H1 (cell line): ENCODE data around the gene PRKCZ. TPM values are rescaled to one million over a fixed set of nuclear protein-coding genes. Genes with fewer than 3 reads are reported as not detected.

ENCODE experiments used
- CTCF ChIA-PET: fragments of 300-600 bp; sonication (Branson Sonifier 250); formaldehyde crosslinking; loops from one replicate; lab custom pipeline; 2021; ENCODE audit not compliant: partially characterized antibody; lab: Charles Lee
- POLR2A ChIA-PET: fragments of 300-600 bp; sonication (Branson Sonifier 250); formaldehyde crosslinking; loops from one replicate; lab custom pipeline; 2021; ENCODE audit warnings: inconsistent platforms; ENCODE audit not compliant: partially characterized antibody; lab: Charles Lee
- DNase-seq, 2 experiments: peaks; one replicate each; pipeline versions ENCODE4 v3.0.0 to v3.0.0-alpha.2; 2010 to 2022; ENCODE audit warnings: low spot score in 2 of 2, low read depth in 1 of 2, mixed read lengths in 1 of 2
- FAIRE-seq: peaks from 2 replicates; lab custom pipeline; 2011; peaks lifted over from hg19 to GRCh38; lab: Jason Lieb, UNC
- H2AFZ ChIP-seq: 2 replicates; pipeline ENCODE4 v1.8.1; 2012; ENCODE audit warnings: low read length, inconsistent platforms
- H2AK5ac ChIP-seq: 2 replicates; pipeline ENCODE4 v1.6.1; 2013; ENCODE audit warnings: low read depth, low read length
- H2BK120ac ChIP-seq: replicated peaks from 2 replicates; pipeline ENCODE3; 2013; ENCODE audit warnings: low read depth, low read length, inconsistent platforms
- H2BK12ac ChIP-seq: 2 replicates; pipeline ENCODE4 v1.6.1; 2013; ENCODE audit warnings: low read depth, low read length
- H2BK15ac ChIP-seq: 2 replicates; pipeline ENCODE4 v1.6.1; 2013; ENCODE audit warnings: low read length
- H2BK20ac ChIP-seq: 2 replicates; pipeline ENCODE4 v1.6.1; 2013; ENCODE audit warnings: low read length
- H2BK5ac ChIP-seq: 2 replicates; pipeline ENCODE4 v1.6.1; 2013; ENCODE audit warnings: low read depth, low read length
- H3K14ac ChIP-seq: 2 replicates; pipeline ENCODE4 v1.6.1; 2013; ENCODE audit warnings: inconsistent platforms; ENCODE audit not compliant: insufficient read length
- H3K18ac ChIP-seq: 2 replicates; pipeline ENCODE4 v1.6.1; 2013; ENCODE audit warnings: low read length; ENCODE audit errors: extremely low read depth
- H3K23ac ChIP-seq: 2 replicates; pipeline ENCODE4 v1.6.1; 2013; ENCODE audit warnings: inconsistent platforms; ENCODE audit not compliant: insufficient read length
- H3K23me2 ChIP-seq: 2 replicates; pipeline ENCODE4 v1.6.1; 2013; ENCODE audit warnings: low read depth, low read length
- H3K27ac ChIP-seq: 2 replicates; pipeline ENCODE4 v1.6.1; 2011; ENCODE audit warnings: low read depth, low read length, inconsistent platforms
- H3K27me3 ChIP-seq, 4 experiments: replicated peaks in 1 of 4; 1 replicate in 1 of 4; 2 replicates in 3 of 4; pipeline versions ENCODE4 v1.6.1 to v1.8.1; 2011 to 2013; ENCODE audit warnings: low read length in 3 of 4, mild to moderate bottlenecking in 3 of 4, inconsistent platforms in 2 of 4, mixed read lengths in 2 of 4, moderate library complexity in 1 of 4; ENCODE audit not compliant: control insufficient read depth in 3 of 4, insufficient read depth in 3 of 4; ENCODE audit errors: extremely low read depth in 1 of 4
- H3K36me3 ChIP-seq, 4 experiments: 2 replicates each; pipeline versions ENCODE4 v1.6.1 to v1.8.1; 2011 to 2013; ENCODE audit warnings: mild to moderate bottlenecking in 4 of 4, low read length in 3 of 4, moderate library complexity in 2 of 4, control low read depth in 1 of 4, inconsistent platforms in 1 of 4; ENCODE audit not compliant: insufficient read depth in 4 of 4, control insufficient read depth in 2 of 4
- H3K4ac ChIP-seq: replicated peaks from 2 replicates; pipeline ENCODE3; 2013; ENCODE audit warnings: low read length, low read depth, mixed read lengths, inconsistent platforms; ENCODE audit not compliant: insufficient read length
- H3K4me1 ChIP-seq, 4 experiments: replicated peaks in 1 of 4; 1 replicate in 1 of 4; 2 replicates in 3 of 4; pipeline versions ENCODE4 v1.6.1 to v1.8.1; 2011 to 2013; ENCODE audit warnings: low read length in 3 of 4, inconsistent platforms in 2 of 4, mixed read lengths in 1 of 4; ENCODE audit not compliant: insufficient read depth in 4 of 4, control insufficient read depth in 3 of 4
- H3K4me2 ChIP-seq, 2 experiments: 2 replicates each; pipeline versions ENCODE4 v1.6.1 to v1.8.1; 2011 to 2013; ENCODE audit warnings: low read depth in 2 of 2, low read length in 2 of 2, control low read depth in 1 of 2, inconsistent platforms in 1 of 2, mild to moderate bottlenecking in 1 of 2; ENCODE audit not compliant: insufficient read depth in 1 of 2
- H3K4me3 ChIP-seq, 4 experiments: fragments of 200-600, 300-600 bp in 1 of 4; sonication (generic), shearing (Covaris generic), sonication (Bioruptor Twin) in 1 of 4; 2 replicates each; pipeline versions ENCODE4 v1.5.1 to v1.8.1; 2011 to 2016; ENCODE audit warnings: low read length in 4 of 4, low read depth in 3 of 4, control low read depth in 2 of 4, inconsistent platforms in 2 of 4, mild to moderate bottlenecking in 2 of 4, mixed read lengths in 1 of 4, moderate library complexity in 1 of 4; ENCODE audit not compliant: insufficient read depth in 2 of 4; ENCODE audit errors: extremely low read depth in 1 of 4
- H3K56ac ChIP-seq: replicated peaks from 2 replicates; pipeline ENCODE3; 2013; ENCODE audit warnings: low read depth, mild to moderate bottlenecking, mixed read lengths, low read length, inconsistent platforms; ENCODE audit not compliant: insufficient read length
- H3K79me1 ChIP-seq: 2 replicates; pipeline ENCODE4 v1.6.1; 2013; ENCODE audit warnings: low read depth, low read length, control low read depth
- H3K79me2 ChIP-seq, 2 experiments: 2 replicates each; pipeline versions ENCODE4 v1.6.1 to v1.8.1; 2012 to 2013; ENCODE audit warnings: low read length in 2 of 2, mild to moderate bottlenecking in 2 of 2, inconsistent platforms in 1 of 2; ENCODE audit not compliant: insufficient read depth in 2 of 2, control insufficient read depth in 1 of 2
- H3K9ac ChIP-seq, 4 experiments: replicated peaks in 1 of 4; 1 replicate in 1 of 4; 2 replicates in 3 of 4; pipeline versions ENCODE4 v1.6.1 to v1.8.1; 2011 to 2013; ENCODE audit warnings: low read depth in 3 of 4, low read length in 3 of 4, control low read depth in 2 of 4, mild to moderate bottlenecking in 2 of 4, moderate library complexity in 2 of 4, inconsistent platforms in 1 of 4; ENCODE audit errors: extremely low read depth in 1 of 4
- H3K9me3 ChIP-seq, 2 experiments: 2 replicates each; pipeline versions ENCODE4 v1.6.1 to v1.8.1; 2012 to 2013; ENCODE audit warnings: mild to moderate bottlenecking in 2 of 2, moderate library complexity in 2 of 2, control low read depth in 1 of 2, inconsistent platforms in 1 of 2, low read depth in 1 of 2, low read length in 1 of 2, mixed read lengths in 1 of 2; ENCODE audit not compliant: insufficient read depth in 2 of 2
- H4K20me1 ChIP-seq, 2 experiments: replicated peaks in 1 of 2; 2 replicates each; pipeline versions ENCODE3 to v1.8.1; 2011 to 2013; ENCODE audit warnings: inconsistent platforms in 2 of 2, low read length in 2 of 2, mild to moderate bottlenecking in 1 of 2; ENCODE audit not compliant: insufficient read depth in 2 of 2, control insufficient read depth in 1 of 2
- H4K5ac ChIP-seq: 2 replicates; pipeline ENCODE4 v1.6.1; 2013; ENCODE audit warnings: low read length, low read depth, mixed read lengths, inconsistent platforms; ENCODE audit not compliant: insufficient read length
- H4K8ac ChIP-seq: 2 replicates; pipeline ENCODE4 v1.8.0; 2013; ENCODE audit warnings: mild to moderate bottlenecking, moderate library complexity, low read length, inconsistent platforms; ENCODE audit not compliant: insufficient read depth; ENCODE audit errors: extremely low read depth
- H4K91ac ChIP-seq: replicated peaks from 2 replicates; pipeline ENCODE3; 2013; ENCODE audit warnings: low read length, mixed read lengths, inconsistent platforms; ENCODE audit not compliant: insufficient read length
- ATF2 ChIP-seq: IDR thresholded peaks from 2 replicates; pipeline ENCODE4 v1.6.1; 2012; ENCODE audit warnings: low read length, inconsistent platforms
- CBX5 ChIP-seq: fragments of 300-800, 300-1000 bp; sonication (generic); IDR thresholded peaks from 2 replicates; pipeline ENCODE4 v1.7.1; 2016; ENCODE audit warnings: antibody characterized with exemption, low read length, low read depth
- JUN ChIP-seq: IDR thresholded peaks from 2 replicates; pipeline ENCODE4 v1.6.1; 2011; ENCODE audit warnings: low read depth, mild to moderate bottlenecking, improper control_type of control experiment, low read length
- JUND ChIP-seq: IDR thresholded peaks from 2 replicates; pipeline ENCODE4 v1.6.1; 2011; ENCODE audit warnings: mild to moderate bottlenecking, improper control_type of control experiment, low read length
- KDM4A ChIP-seq: IDR thresholded peaks from one replicate; pipeline ENCODE4 v1.7.1; 2012; ENCODE audit warnings: low read depth, mild to moderate bottlenecking, moderate library complexity, low read length, inconsistent platforms; ENCODE audit not compliant: severe bottlenecking
- MAFK ChIP-seq: IDR thresholded peaks from 2 replicates; pipeline ENCODE4 v1.6.1; 2012; ENCODE audit warnings: low read depth, mild to moderate bottlenecking, improper control_type of control experiment, low read length
- SIX5 ChIP-seq: IDR thresholded peaks from 2 replicates; pipeline ENCODE4 v1.6.1; 2011; ENCODE audit warnings: mild to moderate bottlenecking, low read depth, low read length
- SUZ12 ChIP-seq: fragments of 200-600 bp; sonication (generic); IDR thresholded peaks from 2 replicates; pipeline ENCODE4 v1.6.1; 2012; ENCODE audit warnings: mild to moderate bottlenecking, inconsistent platforms, low read length, moderate library complexity, mixed read lengths
- TAF7 ChIP-seq: optimal IDR thresholded peaks from 2 replicates; pipeline ENCODE3; 2011; ENCODE audit warnings: low read depth, mild to moderate bottlenecking, inconsistent platforms, low read length, moderate library complexity, borderline replicate concordance
- YY1 ChIP-seq: IDR thresholded peaks from 2 replicates; pipeline ENCODE4 v1.6.1; 2011; ENCODE audit warnings: low read depth, mild to moderate bottlenecking, low read length
- WGBS, 2 experiments: shearing (Covaris generic) in 1 of 2; methylation state at CpG; one replicate each; pipeline versions ENCODE4 v1.1.6 to v1.1.7; 2013 to 2015; ENCODE audit warnings: low lambda C conversion rate in 2 of 2, mixed read lengths in 2 of 2, inconsistent platforms in 1 of 2, low coverage in 1 of 2, missing lambda C conversion rate in 1 of 2; ENCODE audit not compliant: insufficient replicate concordance in 2 of 2, insufficient coverage in 1 of 2, insufficient read length in 1 of 2; ENCODE audit errors: extremely low coverage in 1 of 2, missing lambda C conversion rate in 1 of 2; 5-methylcytosine and 5-hydroxymethylcytosine counted together
- polyA plus RNA-seq, 7 experiments: library from polyadenylated mRNA; depleted of rRNA in 3 of 7; stranded (reverse) in 5 of 7; unstranded in 2 of 7; fragments of >200 nt in 5 of 7; fragments of 200-250 nt in 2 of 7; gene quantifications; 1 replicate in 5 of 7; 2 replicates in 1 of 7; 4 replicates in 1 of 7; pipeline versions ENCODE4 v1.2.1 to v1.2.3, GENCODE V29; 2011 to 2013; ENCODE audit warnings: missing spikeins in 2 of 7, mixed read lengths in 2 of 7
- total RNA-seq: library from RNA; stranded (reverse); fragmentation: NEBNext Ultra II Directional; extraction: Animal tissue kit (Norgen Biotek cat#: 25700); gene quantifications from 2 replicates; pipeline ENCODE4 v1.2.1, GENCODE V29; 2021

The PRKCZ gene
- total and polyA plus RNA-seq, 2 of the 8 experiments (the other 6 are each of a cell fraction or from before 2014, with no cell fraction given), result 37.4 to 45.1 TPM

- Histone ChIP-seq H3K23me2 (no peaks in the 10 kb centered on the region; the same call in 1 of the 2 replicates), H3K4ac (no peak overlapping the region), H3K79me2 (no peaks in the 10 kb centered on the region), H2BK5ac (no peak overlapping the region), H4K5ac (no peak overlapping the region), H3K56ac (no peak overlapping the region), H3K23ac (no peak overlapping the region), H3K9me3 (no peaks in the 10 kb centered on the region), H3K14ac (no peak overlapping the region), H2BK12ac (no peak overlapping the region), H2AK5ac (no peak overlapping the region), H3K9ac (no peak overlapping the region), H3K27ac (no peak overlapping the region), H4K20me1 (no peaks in the 10 kb centered on the region), H2BK20ac (no peak overlapping the region), H3K36me3 (no peaks in the 10 kb centered on the region), H2BK120ac (no peak overlapping the region), H2BK15ac (no peak overlapping the region), H3K79me1 (no peaks in the 10 kb centered on the region), H4K91ac (no peak overlapping the region), H3K27me3 (peaks cover 0 to 2% (median 0%) of the 10 kb centered on the region in 4 experiments; a peak in 3 of 7 replicates), H4K8ac (no peak overlapping the region), H3K4me1 (peaks cover 0 to 2% (median 0%) of the 10 kb centered on the region in 4 experiments; a peak in 3 of 7 replicates), H3K4me2 (no peak overlapping the region), H3K4me3 (no peak overlapping the region), H3K18ac (no peak overlapping the region; the same call in 1 of the 2 replicates), H2AFZ (no peak overlapping the region)
- 92% methylated on average over 8 of the region's 9 CpGs; no CpG with 5 or more reads in 1 of the 2 experiments for WGBS, 2 experiments
- no peak for DNase-seq
- ChIA-PET POLR2A (no interaction called here), CTCF (interaction anchor here (0.5 to 1.5 kb wide), 6 partner anchors 17 to 231 kb away, joined by 3 to 5 read pairs (median 4); no protein-coding TSS in a partner anchor)
- no peak for FAIRE-seq
- TF ChIP-seq JUN (no peak), SUZ12 (no peak), JUND (no peak), KDM4A (no peak), TAF7 (no peak), CBX5 (no peak), SIX5 (no peak), YY1 (no peak), MAFK (no peak), ATF2 (no peak)
These were observed 49.4 kb upstream of the PRKCZ start for GRCh38 chr1:2000850-2001249.
